HG02571 (cell line): ENCODE measurements around the gene ELK3.

ENCODE experiments used
- ATAC-seq: cut with Tn5 transposase; IDR thresholded peaks from one replicate; pipeline ENCODE4 v1.9.1; 2021; ENCODE audit warnings: mild to moderate bottlenecking, moderate library complexity; ENCODE audit not compliant: unreplicated experiment

The ELK3 gene

DNA sequence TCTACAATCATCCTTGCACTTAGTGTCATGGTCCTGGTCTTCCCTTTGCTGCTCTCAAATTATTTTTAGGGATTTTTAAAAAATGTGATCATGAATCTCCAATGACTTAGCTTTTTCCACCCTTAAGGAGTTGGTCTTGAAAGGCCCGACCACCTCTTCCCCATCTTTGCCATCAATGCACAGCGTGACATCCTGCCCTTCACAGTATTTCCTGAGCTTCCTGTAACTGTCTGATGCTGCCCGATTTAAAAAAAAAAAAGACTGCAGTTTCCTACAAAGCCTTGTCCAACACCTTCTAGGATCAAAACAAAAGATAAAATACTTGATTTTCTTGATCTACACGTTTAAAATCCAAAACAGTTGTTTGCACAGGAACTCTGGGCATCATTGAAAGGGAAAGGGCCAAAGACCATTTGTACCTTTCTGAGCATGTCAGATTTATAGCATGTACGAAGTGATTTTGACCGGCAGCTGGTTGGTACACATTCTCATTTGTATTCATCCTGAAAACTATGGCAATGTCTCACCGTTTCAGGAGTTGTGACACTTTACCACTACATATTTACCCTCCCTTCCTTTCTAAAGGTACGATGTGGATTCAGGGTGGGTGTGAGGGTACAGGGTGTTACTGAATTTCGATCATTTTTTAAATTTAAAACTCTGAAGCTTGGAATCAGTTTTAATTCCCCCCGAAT lies 7.4 kb upstream of the ELK3 start:
- no peak for ATAC-seq

DNA sequence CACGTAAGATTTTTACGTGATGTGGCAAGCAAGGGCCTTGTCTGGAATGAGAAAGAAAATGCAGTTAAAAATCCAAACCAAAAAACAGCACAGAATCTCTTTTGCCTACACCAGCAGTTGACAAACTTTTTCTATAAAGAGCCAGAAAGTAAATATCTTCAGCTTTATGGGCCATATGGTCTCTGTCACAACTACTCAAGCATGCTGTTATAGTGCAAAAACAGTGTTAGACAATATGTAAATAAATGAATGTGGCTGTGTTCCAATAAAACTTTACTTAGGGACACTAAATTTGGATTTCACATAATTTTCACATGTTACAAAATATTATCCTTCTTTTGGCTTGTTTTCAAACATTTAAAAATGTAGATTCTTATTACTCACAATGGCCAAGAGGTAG lies 6.2 kb upstream of the ELK3 start:
- ATAC-seq: no peak

DNA sequence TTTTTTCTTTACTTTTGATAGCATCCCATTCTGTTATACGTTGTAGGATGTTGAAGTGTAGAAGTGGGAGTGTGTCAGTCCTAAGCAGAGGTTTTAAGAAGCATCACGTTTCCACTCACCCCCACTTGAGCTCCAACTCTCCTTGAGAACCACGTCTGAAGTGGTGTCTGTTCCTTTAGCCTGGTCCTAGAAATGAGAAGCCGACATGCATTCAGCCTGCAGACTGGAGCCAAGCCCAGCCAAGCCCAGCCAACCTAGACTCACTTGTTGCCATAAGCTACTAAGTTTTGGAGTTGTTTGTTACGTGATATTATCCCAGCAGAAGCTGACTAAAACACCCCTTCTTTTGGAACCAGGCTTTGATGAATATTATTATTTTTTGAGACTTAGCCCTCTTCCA lies 4.4 kb upstream of the ELK3 start:
- ATAC-seq: no peak

DNA sequence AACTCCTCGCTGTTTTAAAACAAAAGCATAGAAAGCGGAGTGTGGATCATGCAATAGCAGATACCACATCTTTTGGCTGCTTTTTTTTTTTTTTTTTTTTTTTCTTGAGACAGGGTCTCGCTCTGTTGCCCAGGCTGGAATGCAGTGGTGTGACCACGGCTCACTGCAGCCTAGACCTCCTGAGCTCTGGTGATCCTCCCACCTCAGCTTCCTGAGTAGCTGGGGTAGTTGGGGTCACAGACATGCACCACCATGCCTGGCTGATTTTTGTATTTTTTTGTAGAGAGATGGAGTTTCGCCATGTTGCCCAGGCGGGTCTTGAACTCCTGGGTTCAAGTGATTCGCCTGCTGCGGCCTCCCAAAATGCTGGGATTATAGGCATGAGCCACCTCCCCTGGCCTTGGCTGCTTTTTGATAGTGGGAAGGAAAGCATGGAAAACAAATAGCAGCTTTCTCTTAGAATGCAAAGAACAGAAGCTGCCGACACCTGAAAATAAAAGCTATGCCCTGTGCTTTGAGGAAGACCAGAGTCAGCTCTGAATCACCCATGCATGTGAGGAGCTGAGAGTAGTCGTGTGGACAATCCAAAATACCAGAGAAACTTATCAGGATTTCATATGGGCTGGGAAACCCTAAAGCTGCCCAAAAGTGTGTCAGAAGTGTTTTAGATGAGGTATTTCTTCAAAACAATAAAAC lies 3.6 kb upstream of the ELK3 start:
- no peak for ATAC-seq

GRCh38 chr12:96192926-96193573 lies 1.1 kb upstream of the ELK3 start:
- ATAC-seq: no peak

GRCh38 chr12:96194576-96194889 lies 358 bp downstream of the ELK3 start:
- peak; percentile 4 for ATAC-seq

DNA sequence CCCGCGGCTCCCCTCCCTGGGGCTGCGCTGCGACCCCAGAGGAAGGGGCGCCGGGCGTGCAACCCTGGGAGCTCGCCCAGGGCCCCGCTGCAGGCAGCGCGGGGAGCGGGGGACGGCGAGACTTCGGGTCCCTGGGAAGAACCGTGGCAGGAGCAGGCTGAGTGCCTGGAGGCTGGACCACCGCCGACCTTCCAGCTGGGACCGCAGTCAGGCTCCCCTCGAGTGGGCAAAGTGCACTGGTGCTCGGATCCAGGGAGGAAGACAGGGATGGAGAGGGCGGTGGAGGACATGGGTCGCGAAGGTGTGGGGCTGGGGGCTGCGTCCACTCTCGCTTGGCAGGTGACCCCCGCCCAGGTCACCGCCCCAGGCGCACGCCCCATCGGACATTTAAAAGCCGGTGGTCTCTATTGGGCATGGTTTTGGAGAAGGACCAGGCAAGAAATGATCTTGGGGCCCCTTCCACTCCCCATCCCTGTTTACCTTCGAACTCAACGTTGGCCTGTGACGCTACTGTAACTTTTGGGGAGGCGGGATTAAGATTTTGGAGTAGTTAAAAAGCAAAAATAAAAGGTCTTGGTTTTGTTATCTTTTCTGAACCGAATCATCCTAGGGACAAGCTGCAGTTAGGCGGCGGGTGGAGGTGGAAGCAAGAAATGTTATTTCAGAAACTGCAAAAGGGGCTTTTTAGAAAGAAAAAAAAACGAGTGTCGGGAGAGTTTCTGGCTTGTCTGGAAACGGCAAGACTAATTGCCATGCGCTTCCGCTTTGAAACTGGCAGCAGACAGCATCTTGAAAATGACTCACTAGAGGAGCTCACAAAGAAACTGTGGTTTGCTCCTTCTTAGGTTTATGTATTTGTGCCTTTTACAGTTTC lies 1.0 kb downstream of the ELK3 start:
- ATAC-seq: peak; percentile 78

GRCh38 chr12:96195845-96196451 lies 1.8 kb downstream of the ELK3 start:
- peak; percentile 6 for ATAC-seq

- ATAC-seq: no peak
These were observed 2.6 kb downstream of the ELK3 start for GRCh38 chr12:96196781-96197180.

- ATAC-seq: no peak
These were observed 3.5 kb downstream of the ELK3 start for GRCh38 chr12:96197503-96198272.

GRCh38 chr12:96198965-96199364 lies 4.8 kb downstream of the ELK3 start:
- no peak for ATAC-seq

DNA sequence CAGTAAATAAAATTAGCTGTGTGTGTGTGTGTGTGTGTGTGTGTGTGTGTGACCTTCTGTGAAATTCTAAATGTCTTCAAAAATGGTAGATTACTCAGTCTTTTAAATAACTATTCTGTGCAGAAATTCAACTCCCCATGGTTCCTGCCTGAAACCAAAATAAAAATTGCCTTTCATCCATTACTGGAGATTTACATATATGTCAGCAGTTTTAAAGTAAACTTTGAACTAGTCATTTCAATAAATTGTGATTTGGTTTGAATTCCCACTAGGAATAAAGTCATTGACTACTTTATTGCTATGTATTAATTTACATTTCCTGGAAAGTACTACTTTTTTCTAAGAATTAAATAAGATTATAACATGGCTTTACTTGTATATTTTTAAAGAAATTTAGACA lies 5.3 kb downstream of the ELK3 start:
- ATAC-seq: no peak

GRCh38 chr12:96201272-96202227 lies 7.4 kb downstream of the ELK3 start:
- ATAC-seq: no peak

DNA sequence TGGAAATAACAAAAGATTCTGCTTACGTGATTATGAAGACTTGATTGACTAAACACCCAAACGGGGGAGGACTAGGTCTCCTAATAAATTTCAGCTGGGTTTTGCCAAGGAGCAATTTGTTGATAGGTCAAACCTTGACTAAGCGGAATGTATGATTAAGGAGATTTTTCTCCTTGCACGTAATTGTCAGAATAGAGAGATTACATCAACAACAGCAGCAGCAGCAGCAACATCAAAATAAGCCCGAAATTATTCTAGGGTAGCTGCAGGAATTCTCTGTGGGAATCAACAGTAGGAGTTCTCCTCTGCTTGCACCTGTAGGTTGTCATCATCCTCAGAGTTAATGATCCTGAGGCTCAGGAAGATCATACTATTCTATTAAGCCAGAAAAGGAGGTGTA lies 10.2 kb downstream of the ELK3 start:
- ATAC-seq: no peak

- no peak for ATAC-seq
These were observed 11.7 kb downstream of the ELK3 start for GRCh38 chr12:96205908-96206307.

GRCh38 chr12:96206936-96207662 lies 12.9 kb downstream of the ELK3 start:
- no peak for ATAC-seq

- ATAC-seq: no peak
These were observed 14.2 kb downstream of the ELK3 start for GRCh38 chr12:96208346-96208745.

GRCh38 chr12:96208801-96209549 lies 14.8 kb downstream of the ELK3 start:
- ATAC-seq: no peak
